ENCODE data around the gene CMPK1.

CMPK1 gene

GRCh38 chr1:47412437-47412836 is 78.8 kb downstream of the CMPK1 start:
- Histone ChIP-seq H4K20me1 (ENCODE audit: control insufficient read depth, insufficient read depth, low read depth, low read length) (no peaks in the 10 kb centered on the region), H3K27ac (ENCODE audit: low read depth, low read length) (no peak overlapping the region), H3K9me2 (replicated peaks; ENCODE audit: control insufficient read depth, low read length) (no peaks in the 10 kb centered on the region), H3K4me1 (ENCODE audit: control insufficient read depth, low read length) (no peaks in the 10 kb centered on the region), H3K27me3 (ENCODE audit: control insufficient read depth, low read length) (no peaks in the 10 kb centered on the region), H3K4me3 (ENCODE audit: low read length) (no peak overlapping the region), H3K4me2 (ENCODE audit: low read length) (no peak overlapping the region), H3K79me2 (ENCODE audit: control insufficient read depth, low read length) (no peaks in the 10 kb centered on the region), H3K36me3 (ENCODE audit: control insufficient read depth, low read length) (no peaks in the 10 kb centered on the region), H3F3A (ENCODE audit: control insufficient read depth, insufficient read depth) (no peaks in the 10 kb centered on the region), H3K9me3 (ENCODE audit: control insufficient read depth, insufficient read depth, low read length) (no peaks in the 10 kb centered on the region)
- no peak for TF ChIP-seq EZH2phosphoT487 (IDR thresholded peaks at IDR 0.05; ENCODE audit: borderline replicate concordance, low read length)
- TF ChIP-seq CTCF (IDR thresholded peaks at IDR 0.05; ENCODE audit: low read depth, low read length, poor library complexity, severe bottlenecking), result no peak

GRCh38 chr1:47415728-47416318 is 82.2 kb downstream of the CMPK1 start, which contains the start of gene FOXE3:
Gene FOXE3 (plus strand): TSS chr1:47416285. CDS start chr1:47416316, 31 bp downstream.
- H3K4me3 ChIP-seq (ENCODE audit: low read length), result no peak within 1 kb of the TSS
- no peaks in the 10 kb centered on the region for H3K36me3 ChIP-seq (ENCODE audit: control insufficient read depth, low read length)
- H3K4me1 ChIP-seq (ENCODE audit: control insufficient read depth, low read length), result no peaks in the 10 kb centered on the region
- no peaks in the 10 kb centered on the region for H3K9me2 ChIP-seq (replicated peaks; ENCODE audit: control insufficient read depth, low read length)
- H3K79me2 ChIP-seq (ENCODE audit: control insufficient read depth, low read length), result no peaks in the 10 kb centered on the region
- TF ChIP-seq EZH2phosphoT487 (IDR thresholded peaks at IDR 0.05; ENCODE audit: borderline replicate concordance, low read length) (no peak), CTCF (IDR thresholded peaks at IDR 0.05; ENCODE audit: low read depth, low read length, poor library complexity, severe bottlenecking) (no peak)
- H3K4me2 ChIP-seq (ENCODE audit: low read length), result no peak within 1 kb of the TSS
- H3K27me3 ChIP-seq (ENCODE audit: control insufficient read depth, low read length), result no peaks in the 10 kb centered on the region
- no peaks in the 10 kb centered on the region for H3F3A ChIP-seq (ENCODE audit: control insufficient read depth, insufficient read depth)
- H3K27ac ChIP-seq (ENCODE audit: low read depth, low read length), result no peak within 1 kb of the TSS
- no peaks in the 10 kb centered on the region for H3K9me3 ChIP-seq (ENCODE audit: control insufficient read depth, insufficient read depth, low read length)
- H4K20me1 ChIP-seq (ENCODE audit: control insufficient read depth, insufficient read depth, low read depth, low read length), result no peaks in the 10 kb centered on the region

GRCh38 chr1:47416319-47417169 is 83.0 kb downstream of the CMPK1 start:
- Histone ChIP-seq H3K79me2 (ENCODE audit: control insufficient read depth, low read length) (no peaks in the 10 kb centered on the region), H3K4me2 (ENCODE audit: low read length) (no peak overlapping the region), H4K20me1 (ENCODE audit: control insufficient read depth, insufficient read depth, low read depth, low read length) (no peaks in the 10 kb centered on the region), H3K36me3 (ENCODE audit: control insufficient read depth, low read length) (no peaks in the 10 kb centered on the region), H3K9me3 (ENCODE audit: control insufficient read depth, insufficient read depth, low read length) (no peaks in the 10 kb centered on the region), H3K27ac (ENCODE audit: low read depth, low read length) (no peak overlapping the region), H3K27me3 (ENCODE audit: control insufficient read depth, low read length) (no peaks in the 10 kb centered on the region), H3K4me1 (ENCODE audit: control insufficient read depth, low read length) (no peaks in the 10 kb centered on the region), H3K9me2 (replicated peaks; ENCODE audit: control insufficient read depth, low read length) (no peaks in the 10 kb centered on the region), H3K4me3 (ENCODE audit: low read length) (no peak overlapping the region), H3F3A (ENCODE audit: control insufficient read depth, insufficient read depth) (no peaks in the 10 kb centered on the region)
- TF ChIP-seq EZH2phosphoT487 (IDR thresholded peaks at IDR 0.05; ENCODE audit: borderline replicate concordance, low read length) (no peak), CTCF (IDR thresholded peaks at IDR 0.05; ENCODE audit: low read depth, low read length, poor library complexity, severe bottlenecking) (no peak)

Data from DOHH2 (cell line).